ENCODE data around the gene NDUFS7.

NDUFS7 gene

DNA sequence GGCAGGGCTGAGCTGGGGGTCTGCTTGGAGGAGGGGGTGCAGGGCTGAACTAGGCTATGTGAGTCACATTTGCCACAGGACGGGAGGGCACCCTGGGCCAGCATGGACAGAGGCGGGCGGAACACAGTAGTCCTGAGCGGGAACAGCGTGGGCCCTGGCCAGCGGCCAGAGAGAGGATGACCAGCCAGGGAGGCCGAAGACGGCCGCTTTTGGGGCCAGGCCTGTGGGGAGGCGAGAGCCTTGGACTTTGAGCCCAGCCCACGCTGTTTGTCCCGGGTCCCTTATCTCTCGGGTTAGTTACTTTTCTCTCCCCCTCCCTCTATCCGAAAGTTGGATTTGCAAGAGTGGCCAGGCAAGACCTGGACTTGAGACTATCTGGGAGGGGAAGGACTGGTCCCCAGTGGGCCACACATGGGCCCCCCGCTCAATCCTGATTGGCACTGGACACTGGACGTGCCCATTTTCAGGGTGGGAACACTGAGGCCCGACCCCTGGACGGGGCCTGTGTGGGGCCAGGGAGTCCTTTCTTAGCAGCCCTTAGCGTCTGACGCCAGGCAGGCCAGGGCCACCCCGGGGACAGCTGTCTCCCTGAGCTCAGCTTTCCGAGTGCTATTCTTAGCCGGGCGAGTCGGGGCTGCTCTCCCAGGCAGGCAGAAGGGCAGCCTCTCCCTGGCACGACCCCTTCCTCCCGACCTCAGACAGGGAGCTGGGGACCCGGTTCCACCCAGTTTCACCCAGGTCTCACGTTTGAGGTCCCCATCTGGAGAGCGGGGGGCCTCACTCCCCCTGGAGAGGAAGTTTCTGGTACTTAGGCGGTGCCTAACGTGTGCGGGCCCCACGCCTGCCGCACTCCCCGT lies 16.8 kb downstream of the NDUFS7 start:
- no peak for DNase-seq (ENCODE audit: low read depth in 2 of 2)

DNA sequence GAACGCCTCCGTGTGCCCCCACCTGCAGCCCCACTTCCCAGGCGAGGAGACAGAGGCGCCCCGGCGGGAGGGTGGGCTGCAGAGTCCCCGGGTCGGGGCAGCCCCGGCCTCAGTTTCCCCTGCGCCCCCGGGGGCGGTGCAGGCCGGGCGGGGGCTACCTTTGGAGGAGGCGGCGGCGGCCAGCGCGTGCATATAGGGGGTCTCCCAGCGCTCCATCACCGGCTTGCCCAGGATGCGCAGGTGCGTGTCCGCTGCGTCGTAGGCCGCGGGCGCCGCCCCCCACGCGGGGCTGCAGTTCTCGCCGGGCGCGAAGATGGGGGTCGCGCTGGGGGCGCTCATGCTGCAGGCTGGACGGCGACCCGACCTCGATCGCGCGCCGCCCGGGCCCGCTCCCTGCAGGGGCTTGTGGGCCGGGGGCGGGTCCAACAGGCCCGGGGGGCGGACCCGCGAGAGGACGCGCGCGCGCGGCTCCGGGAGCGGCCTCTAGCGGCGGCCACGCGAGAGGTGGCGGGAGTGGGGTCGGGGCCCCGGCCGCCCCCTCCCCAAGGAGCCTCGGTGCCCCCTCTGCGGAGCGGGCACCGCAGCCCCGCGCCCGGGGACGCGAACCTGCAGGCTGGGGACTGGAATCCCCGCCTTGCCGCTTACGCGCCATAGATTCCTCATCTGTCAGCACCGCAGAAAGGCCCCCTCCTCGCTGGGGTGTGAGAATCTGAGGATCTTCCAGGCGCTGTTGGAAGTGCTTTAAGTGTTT lies 17.6 kb downstream of the NDUFS7 start, which contains the start of gene GAMT:
Gene GAMT, minus strand, starts transcription at position 405 of the 751 bp plus-strand sequence. Its CDS starts 66 bp downstream, at position 339.
- DNase-seq (ENCODE audit: low read depth in 2 of 2), result peak; percentile 47 to 62

DNA sequence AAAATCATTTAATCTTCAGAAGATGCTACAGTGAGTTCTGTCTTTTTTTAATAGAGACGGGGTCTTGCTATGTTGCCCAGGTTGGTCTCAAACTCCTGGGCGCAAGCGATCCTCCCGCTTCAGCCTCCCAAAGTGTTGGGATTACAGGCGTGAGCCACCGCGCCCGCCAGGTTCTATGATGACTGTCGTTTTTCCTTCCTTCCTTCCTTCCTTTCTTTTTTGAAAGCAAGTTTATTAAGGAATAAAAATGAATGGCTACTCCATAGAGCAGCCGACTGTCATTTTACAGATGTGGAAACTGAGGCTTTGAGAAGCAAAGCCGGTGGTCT lies 18.1 kb downstream of the NDUFS7 start:
- DNase-seq (ENCODE audit: low read depth in 2 of 2), result no peak

DNA sequence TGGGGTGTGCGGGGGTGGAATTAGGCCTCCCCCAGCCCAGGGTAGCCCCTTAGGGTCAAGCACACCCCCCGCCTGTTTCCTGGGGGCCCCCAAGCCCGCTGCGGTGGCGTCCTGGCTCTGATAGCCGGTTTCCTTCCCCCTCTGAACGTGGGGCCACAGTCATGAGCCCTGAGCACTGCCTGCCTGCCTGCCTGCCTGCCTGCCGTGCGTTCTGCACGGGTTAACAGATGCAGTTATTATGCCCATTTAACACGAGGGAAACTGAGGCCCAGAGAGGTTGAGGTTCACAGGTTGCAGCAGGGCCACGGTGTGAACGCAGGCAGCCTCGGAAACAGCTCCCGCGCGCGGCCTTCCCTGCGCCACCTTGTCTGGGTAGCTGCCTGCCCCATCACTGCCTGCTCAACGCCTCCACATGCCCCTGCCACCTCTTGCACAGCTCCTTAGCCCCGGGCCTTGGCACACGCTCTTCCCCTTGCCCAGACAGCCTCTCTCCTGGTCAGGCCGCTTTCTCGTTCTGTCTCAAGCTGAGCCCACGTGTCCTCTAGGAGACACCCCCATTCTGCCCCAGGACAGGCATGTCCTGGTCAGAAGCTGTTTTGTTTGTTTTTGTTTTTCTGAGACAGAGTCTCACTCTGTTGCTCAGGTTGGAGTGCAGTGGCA lies 18.8 kb downstream of the NDUFS7 start:
- no peak for DNase-seq (ENCODE audit: low read depth in 2 of 2)

DNA sequence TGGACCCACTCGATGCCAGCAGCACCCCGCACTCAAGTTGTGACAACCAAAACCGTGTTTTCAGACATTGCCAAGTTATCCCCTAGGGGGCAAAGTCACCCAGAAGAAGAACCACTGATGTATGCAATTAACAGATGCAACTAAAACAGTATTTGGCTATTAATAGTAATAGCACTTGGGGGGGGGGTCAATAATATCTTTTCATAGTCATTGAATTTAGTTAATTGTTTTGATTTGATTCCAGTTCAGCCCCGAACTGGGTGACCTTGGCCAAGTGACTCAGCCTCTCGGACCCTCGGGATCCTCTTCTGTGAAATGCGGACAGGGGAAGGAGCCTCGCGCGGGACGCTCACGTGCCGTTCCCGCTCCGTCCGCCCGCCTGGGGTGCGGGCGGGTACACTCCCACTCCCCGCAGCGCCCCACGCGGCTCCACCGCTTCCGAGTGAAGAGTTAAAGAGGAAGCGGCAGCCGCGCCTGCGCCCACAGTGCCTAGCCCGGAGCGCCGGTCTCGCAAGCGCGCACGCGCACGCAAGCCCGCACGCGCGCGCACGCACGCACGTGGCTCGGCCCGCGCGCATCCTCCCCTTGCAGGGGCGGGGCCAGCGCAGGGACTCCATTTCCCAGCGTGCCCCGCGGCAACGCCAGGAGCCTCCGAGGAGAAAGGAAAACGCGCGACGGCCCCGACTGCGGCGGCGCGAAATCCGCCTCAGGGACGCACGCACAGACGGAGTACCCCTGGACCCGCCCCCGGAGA lies 23.2 kb downstream of the NDUFS7 start:
- DNase-seq (ENCODE audit: low read depth in 2 of 2), result peak; percentile 99

DNA sequence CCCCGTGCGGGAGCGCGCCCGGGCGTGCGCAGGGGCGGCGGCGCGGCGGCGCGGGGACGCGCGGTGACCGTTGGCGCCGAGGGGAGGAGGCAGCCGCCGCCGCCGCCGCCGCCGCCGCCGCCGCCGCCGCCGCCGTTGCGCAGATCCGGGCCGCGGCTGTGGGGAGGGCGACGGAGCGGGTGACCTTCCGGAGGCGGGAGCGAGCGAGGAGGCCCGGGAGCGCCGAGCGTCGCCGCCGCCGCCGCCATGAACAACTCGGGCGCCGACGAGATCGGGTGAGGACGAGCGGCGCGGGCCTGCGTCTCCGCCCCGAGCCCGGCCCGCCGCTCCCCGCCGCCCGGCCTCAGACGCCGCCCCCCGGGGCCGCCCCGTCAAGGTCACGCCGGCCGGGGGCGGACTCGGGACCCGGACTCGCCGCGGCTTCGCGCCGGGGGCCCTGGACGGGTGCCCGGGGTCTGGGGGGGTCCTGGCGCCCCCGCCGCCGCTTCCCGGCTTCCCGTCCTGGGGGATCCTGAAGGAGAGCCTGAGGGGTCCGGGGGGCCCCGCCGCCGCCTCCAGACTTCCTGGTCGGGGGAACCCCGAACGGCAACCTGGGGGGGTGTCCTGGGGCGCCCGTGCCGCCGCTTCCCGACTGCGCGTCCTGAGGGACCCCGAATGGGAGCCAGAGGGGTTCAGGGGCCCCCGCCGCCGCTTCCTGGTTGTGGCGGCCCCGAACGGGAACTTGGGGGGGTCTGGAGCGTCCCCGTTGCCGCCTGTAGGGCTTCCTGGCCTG lies 24.0 kb downstream of the NDUFS7 start, which contains the start of gene DAZAP1:
Gene DAZAP1, plus strand, starts transcription at position 59 of the 772 bp plus-strand sequence. Its CDS starts 188 bp downstream, at position 247.
- peak; percentile 18 to 53 for DNase-seq (ENCODE audit: low read depth in 2 of 2)

DNA sequence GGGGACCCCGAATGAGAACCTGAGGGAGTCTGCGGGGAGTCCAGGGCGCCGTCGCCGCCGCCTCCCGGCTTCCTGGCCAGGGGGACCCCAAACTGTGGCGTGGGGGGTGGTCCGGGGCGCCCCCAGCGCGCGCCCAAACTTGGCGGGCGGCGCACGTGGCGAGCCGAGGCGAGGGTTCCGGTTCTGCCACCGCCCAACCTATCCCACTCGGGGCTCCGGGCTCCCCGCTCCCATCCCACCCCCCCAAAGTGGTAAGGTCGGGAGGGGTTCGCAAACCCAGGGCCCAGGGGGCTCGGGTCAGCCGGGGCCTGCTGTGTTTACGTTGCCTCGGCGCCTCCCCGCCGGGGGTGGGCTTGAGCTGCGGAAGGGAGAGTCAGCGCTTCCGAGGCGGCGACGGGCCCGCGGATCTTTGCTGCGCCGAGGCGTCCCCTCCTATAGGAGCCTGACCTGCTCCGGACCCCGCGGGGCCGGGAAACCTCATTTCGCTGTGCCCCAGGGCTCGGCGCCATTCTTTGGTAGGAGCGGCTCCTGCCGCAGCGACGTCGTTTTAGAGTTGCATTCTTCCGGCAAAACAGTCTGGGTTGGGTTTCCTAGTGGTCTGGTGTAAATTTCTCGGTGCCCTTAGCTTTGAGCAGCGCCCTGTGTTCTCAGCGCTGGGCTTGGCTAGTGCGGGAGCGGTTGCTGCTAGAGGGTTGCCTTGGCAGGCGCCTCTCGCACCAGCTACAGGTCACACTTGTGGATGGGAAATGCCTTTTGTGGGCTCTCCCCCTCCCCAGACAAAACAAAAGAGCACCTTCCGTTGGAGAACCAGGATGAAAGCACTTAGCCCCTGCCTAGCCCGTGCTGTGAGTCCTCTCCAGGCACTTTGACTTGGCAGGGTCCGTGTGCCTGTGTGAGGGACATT lies 24.8 kb downstream of the NDUFS7 start:
- DNase-seq (ENCODE audit: low read depth in 2 of 2), result peak; percentile 47 to 56

DNA sequence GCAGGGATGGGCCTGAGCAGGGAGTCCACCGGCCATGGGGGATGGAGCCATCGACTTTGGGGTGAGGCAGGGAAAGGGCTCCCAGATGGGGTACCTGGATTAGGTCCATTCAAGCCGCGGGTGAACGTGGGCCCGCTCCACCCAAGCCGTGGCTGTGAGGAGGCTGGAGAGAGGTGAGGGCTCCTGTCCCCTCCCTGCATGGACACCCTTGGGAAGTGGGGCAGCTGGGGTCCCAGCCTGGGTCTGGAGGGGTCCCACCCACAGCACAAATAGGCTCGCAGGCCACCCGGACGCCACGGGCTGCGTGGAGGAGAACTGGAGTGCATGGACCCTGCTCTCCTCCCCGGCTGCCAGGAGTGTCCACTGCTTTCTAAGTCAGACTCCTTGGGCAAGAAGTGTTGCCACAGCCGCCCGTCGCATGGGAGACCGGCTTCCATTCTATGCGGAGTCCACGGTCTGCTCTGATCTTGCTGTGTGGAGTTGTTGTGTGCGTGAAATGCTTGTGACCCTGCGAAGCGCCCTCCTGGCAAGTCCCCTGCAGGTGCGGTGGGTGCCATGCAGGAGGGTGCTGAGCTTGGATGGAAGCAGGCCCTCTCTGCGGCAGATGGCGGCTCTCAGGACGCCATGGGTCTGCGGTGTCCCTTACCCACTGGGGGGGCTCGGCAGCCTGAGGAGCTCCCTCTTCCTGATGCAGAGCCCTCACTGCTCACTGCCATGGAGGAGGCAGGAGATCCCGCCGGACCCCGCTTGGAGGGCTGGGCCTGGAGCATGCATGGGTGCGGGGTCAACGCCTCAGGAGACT lies 25.7 kb downstream of the NDUFS7 start:
- no peak for DNase-seq (ENCODE audit: low read depth in 2 of 2)

DNA sequence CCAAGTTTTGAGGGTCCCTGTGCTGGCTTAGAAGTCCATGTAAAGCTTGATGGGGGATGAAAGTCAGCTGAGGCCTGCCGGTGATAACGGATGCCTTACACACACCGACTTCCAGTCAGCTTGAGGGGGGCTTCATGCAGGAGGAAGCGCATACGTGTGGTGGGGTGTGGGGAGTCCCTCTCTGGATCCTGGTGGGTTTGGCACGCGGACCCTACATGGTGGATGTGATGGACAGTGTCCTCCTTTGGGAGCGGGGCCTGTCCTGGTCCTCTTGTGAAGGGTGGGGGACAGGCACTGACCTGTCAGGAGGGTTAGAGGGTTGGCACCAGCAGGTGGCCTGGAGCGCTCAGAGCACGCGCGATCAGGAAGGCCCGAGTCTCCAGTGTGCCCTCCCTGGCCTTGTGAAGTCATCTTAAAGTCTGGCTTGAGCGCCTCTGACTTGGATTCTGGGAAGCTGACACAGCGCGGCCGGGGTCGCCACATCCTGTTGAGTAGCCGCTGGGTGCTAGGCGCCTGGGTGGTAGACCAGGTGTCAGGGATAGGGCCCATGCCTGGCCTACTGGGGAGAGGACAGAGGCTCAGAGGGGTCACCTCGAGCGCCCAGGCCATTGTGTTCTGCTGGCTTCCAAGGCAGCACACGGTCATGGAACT lies 26.6 kb downstream of the NDUFS7 start:
- DNase-seq (ENCODE audit: low read depth in 2 of 2), result no peak

DNA sequence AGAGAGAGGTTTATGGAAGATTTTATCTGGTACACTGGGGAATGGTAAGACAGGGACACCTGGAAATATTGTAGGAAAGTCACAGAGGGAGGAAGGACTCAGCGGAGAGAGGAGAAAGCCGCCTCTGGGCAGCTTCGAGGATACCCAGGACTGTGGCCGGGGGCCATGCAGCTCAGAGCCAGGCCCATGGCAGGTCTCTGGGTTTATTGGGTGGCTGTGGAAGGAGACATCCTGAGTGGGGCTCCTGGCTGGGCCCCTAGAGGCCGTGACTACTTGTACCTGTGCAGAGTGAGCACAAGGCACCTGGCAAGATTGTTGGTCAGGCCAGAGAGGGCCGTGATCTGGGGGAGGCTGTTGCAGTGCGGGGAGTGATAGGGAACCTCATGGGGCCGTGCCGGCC lies 27.1 kb downstream of the NDUFS7 start:
- DNase-seq (ENCODE audit: low read depth in 2 of 2), result no peak

DNA sequence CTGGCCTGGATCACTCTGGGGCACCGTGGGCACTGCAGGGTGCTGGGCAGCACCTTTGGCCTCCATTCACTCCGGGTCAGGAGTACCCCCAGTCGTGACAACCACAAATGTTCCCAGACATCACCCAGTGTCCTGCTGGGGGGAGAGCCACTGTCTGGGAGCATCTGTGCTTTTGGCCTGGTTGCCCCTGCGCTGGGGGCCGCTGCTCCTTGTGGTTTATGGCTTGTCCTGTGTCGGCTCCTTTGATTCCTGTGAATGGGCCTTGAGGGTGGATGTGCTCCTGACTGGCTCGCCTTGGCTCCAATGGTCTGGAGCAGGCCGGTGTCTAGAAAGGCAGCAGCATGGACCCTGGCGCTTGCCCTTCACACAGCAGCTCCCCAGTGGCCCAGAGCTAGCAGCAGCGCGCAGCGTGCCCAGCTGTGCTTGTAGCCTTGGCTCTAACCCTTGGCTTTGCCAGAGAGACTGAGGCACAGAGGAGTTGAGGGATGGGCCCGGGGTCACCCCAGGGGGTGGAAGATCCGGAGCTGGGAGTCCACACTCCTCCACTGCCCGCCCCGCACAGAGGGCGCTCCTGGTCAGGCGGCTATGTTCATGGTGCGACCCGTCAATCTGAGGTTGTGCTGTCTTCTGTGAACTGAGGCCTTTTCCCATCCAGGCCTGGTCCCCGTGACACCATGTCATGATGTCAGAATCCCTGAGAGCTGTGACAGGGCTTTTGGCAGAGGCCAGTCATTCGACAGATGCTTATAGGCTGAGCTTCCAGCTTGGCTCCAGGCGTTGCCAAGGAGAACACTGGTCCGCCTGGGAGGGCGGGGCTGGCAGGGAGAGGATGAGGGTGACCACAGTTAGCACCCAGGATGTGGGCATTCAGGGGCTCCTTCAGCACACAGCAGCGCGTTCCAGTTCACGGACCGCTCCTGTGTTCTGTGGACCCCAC lies 27.8 kb downstream of the NDUFS7 start:
- no peak for DNase-seq (ENCODE audit: low read depth in 2 of 2)

DNA sequence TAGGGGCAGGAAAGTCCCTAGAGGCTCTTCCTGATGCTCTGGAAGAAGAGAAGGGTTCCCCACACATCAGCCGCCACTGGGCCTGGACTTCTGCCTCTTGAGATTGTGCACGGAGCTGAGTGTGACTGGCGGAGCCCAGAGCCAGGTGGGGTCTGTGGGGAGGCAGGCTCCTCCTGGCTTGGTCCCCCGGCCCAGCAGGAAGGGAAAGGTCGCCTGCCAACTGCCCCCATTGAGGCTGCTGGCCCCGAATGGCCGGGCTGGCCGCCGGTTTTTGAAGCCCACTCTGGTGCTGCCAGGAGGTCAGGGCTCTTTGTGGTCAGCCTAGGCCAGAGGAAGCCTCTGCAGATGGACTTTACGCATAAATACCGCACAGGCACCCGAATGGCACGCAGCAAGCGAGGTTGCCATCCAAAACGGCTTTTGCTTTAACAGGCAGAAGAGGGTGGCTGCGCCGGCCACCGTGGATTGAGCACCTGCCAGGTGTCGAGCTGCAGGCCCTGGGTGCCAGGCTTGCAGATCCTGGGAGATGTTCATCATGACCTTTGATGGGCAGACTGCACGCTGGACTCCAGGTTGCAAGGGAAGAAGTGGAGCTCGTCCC lies 28.7 kb downstream of the NDUFS7 start:
- no peak for DNase-seq (ENCODE audit: low read depth in 2 of 2)

DNA sequence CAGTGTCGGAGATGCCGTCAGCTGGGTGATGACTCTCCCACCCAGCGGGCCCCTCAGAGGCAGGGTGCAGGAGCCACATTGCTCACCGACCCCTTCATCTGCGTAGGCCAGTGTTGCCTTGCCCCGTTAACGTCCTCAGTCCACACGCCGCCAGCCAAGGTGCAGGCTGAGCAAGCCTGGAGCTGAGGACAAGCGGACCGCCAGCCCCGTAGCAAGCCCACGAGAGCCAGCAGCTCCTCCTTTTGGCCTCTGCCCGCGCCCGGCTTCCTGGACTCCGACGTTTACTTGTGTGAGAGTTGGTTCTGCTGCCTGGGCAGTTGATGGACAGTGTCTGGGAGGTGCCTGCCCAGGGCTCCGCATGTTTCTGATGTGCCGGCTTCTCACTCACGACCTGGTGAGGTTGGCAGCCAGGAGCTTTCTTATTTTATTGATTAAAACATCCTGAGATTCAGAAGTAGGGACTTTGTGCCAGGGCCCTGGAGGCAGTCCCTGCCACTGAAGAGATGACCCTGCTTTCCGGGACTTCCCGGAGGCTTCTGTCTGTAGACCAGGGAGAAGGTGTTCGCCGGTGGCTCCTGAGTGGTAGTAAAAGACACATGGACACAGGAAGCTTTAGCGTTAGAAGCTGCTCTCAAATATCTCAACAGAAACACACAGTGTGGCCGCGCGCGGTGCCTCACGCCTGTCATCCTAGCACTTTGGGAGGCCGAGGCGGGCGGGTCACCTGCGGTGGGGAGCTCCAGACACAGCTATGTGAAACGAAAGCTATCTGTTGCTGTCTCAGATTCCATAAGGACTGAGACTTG lies 29.5 kb downstream of the NDUFS7 start:
- DNase-seq (ENCODE audit: low read depth in 2 of 2), result no peak

DNA sequence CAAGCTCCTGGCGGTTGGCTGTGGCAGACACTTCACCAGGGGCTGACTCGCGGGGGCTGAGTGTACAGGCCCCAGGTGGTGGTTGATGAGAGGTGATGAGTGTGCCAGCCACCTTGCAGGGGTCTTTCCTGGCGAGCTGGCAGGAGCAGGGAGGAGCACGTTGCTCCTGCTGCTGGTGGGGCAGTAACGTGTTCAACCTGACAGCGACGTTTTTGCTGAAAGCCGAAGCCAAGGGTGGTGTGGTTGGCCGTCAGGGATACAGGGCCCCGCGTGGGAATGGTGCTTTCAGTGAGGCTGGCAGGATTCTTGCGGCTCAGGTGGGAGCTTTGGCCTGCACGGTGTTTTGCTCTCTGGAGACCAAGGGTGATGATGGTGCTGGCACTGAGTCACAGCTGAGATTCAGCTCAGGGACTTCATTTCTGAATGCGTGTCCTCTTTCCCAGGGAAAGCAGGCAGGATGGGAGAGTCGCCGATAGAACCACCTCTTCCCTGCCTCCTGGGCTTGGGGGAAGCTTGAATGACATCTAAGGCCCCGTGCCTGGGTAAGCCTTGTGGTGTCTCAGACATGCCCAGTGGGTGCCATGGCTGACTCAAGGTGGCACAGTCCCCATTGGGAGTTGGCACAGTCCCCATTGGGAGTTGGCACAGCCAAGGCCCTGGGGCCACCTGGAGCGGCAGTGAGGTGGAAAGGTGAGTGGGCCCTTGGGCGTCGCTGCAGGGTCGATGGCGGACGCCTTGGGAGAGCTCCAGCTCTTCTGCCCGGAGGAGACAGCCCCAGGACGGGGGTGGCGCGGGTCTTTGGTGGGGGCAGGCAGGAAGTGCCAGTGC lies 32.5 kb downstream of the NDUFS7 start:
- no peak for DNase-seq (ENCODE audit: low read depth in 2 of 2)

DNA sequence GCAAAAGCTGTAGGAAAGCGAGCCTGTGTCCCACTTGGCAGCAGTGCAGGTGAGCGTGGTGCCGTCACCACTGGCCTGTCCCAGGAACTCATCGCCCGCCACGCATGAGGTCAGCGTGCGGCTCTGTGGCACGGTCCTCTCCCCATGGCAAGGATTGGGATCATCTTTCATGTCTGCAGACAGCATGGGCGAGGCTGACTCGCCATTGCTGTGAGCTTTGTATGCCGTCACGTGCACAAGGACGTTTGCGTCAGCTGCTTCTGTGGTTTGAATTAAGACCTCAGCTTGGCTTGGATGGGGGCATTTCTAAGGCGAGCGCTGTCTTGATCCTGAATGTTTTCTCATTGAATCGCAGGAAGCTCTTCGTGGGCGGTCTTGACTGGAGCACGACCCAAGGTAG lies 33.4 kb downstream of the NDUFS7 start:
- no peak for DNase-seq (ENCODE audit: low read depth in 2 of 2)

Data from stimulated activated CD4-positive, alpha-beta T cell treated with anti-CD3 and anti-CD28 coated beads, Interleukin-1b, Interleukin-23, amount 100 ng/mL, for 4 hours (primary cell).